GM19193 (cell line): ENCODE results near the gene KCNIP2.

ENCODE experiments used
- POLR2A ChIP-seq: IDR thresholded peaks from 4 replicates; pipeline ENCODE4 v1.6.1; 2011; ENCODE audit not compliant: insufficient read depth, insufficient read length; ENCODE audit errors: extremely low read depth

The KCNIP2 gene

DNA sequence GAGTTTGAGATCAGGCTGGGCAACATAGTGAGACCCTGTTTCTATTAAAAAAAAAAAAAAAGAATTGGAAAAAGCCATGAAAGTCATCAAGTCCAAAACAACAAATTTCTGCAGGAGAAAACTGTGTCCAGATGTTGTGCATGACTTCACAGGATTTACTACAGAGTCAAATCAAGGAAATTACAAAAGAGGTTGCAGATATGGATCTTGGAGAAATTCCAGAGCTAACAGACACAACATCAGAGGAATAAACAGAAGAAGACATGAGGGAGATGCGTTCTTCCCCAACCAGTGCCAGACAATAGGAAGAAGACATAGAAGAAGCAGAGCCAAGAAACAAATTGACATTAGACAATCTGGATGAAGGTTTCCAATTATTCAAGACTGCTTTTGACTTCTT is 24.3 kb upstream of the KCNIP2 start:
- TF ChIP-seq POLR2A: no peak

DNA sequence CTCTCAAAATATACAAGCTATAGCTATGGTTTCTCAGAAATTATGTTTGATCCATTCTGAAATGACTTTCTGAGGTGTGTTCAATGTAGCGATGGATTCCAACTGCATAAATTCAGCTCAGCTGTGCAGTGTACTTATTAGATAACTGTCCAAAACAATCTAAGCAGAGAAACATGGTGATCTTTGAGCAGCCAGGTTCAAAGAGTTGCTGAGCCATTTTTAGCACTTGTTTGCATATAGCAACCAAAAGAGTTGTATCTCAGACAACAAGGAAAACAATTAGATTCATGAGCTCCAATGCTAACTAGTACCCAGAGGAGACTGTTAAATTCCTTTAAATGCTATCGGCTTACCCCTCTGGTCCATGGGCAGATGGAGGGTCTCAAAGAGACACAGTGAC is 15.9 kb upstream of the KCNIP2 start:
- TF ChIP-seq POLR2A: no peak

DNA sequence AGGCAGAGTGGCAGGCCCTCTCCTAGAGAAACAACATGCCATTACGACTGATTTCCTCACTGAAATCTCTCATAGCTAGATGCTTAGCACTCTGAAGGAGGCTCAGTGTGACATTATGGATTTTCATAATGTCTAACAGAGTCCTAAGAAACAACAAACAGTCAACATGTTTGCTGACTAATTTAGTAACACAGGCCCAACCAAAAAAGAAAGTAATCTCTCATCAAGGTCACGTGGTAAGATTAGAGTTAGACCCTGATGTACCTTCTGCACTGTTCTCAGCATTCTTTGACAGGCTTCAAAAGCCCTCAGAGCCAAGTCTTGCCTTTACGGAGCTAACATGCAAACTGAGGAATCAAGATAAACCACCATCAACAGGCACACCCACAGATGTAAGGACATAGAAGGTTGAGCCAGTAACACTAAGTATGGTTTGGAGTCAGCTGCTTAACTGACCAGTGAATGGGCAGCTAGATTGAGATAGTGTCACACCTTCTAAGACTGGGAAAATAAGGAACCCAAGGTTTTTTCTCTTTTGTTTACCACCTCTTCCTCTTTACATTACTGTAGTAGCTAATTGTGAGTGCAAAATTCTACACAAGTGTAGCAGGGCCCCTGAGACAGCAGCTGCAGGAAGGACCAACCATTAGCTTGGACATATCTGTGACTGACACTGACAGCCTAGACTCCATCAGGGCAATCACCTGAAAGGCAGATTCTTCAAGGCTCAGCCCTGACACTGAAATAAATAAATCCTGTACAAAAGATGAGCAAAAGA is 15.3 kb upstream of the KCNIP2 start:
- no peak for TF ChIP-seq POLR2A

DNA sequence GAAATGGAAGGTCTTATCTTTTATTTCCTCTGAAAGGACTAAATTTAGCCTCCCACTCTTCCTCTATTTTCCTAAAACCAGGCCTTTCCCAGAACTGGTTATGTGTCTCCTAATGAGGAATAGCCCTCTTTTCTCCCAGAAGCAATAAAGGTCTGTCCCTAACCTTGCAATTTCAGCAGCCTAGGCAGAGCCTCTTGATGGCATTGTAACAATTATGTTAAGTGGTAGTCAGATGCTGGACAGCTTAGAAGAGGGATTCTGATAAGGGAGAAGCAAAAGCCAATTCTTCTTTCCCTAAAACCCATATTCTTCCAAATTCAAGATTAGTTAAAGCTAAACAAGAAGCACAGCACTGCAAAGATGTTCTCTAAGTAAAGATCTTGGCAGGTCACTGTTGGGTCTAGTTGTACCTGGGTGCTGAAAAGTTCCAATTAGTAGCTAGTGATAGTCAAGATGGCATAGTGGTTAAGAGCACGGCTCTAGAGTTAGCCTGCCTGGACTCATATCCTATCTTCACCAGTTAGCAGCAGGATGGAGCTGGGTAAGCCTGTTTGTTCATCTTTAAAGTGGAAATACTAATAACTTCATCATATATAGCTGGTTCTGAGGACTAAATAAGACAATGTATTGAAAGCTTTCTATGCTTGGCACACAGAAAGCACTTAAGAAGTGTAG is 14.3 kb upstream of the KCNIP2 start:
- no peak for TF ChIP-seq POLR2A

DNA sequence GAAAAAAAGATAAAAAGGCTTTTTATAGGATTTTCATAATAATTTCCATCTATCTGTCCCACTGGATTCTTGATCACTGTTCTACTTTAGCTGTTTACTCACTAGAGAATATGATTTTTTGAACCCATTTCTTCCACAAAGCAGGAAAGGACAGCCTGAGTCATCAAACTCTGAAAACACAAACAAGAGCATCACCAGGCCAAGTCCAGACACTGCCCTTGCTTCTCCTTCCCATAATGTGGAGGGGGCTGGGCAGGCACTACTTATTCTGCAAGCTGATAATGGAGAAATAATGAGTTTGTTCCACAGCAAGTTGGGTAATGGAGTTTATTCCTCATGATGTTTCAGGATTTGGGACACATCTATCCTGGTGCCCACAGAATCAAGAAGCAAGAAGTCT is 13.0 kb upstream of the KCNIP2 start:
- TF ChIP-seq POLR2A: no peak

DNA sequence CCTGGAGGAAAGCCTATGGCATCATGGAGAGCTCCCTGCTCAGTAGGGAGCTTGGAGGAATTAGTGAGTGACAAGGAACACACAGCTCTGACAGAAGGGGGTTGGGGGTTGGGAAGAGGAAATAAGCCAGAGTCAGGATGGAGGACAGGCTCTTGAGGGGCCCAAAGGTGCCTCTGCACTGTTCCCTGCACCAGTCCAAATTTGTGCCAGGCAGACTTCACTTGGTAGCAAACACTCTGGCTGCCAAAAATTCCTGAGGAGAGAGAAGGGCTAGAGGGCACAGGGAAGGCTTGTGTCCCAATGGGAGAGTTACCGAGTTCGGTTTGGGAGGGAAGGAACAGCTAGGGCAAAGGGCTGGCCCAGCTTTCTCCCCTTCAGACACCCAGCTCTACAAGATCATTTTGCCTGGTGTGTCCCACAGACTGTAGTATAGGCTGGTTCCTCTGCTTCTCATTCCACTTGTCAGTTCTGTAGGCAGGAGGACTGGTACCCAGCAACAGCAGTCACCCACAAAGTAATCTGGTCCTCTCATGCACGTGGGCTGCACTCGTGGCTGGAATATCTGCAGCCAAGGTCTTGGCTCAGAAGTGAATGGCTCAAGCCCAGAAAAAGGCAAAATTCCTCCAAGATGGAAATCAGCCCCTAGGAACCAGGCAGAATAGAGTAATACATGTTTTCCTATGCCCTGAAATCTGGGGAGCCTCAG is 8.0 kb upstream of the KCNIP2 start:
- no peak for TF ChIP-seq POLR2A

DNA sequence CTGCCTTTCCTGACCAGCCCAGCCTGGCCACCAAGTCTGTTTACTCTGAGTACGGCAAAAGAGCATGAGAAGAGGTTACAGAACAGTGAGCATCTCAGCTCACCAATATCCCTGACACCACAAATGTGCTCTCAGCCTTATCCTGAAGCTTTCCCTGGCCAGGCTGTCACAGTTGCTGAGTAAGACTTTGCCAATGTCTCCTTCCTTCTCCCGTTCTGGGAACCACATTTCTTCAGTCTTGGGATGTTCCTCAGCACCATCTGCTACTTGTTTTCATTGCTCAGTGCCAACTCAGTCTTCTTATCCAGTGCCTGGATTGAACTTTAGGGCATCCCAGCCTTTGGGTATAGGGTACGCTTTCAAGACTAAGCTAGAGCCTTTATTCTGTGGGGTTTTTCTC is 7.1 kb upstream of the KCNIP2 start:
- TF ChIP-seq POLR2A: no peak

DNA sequence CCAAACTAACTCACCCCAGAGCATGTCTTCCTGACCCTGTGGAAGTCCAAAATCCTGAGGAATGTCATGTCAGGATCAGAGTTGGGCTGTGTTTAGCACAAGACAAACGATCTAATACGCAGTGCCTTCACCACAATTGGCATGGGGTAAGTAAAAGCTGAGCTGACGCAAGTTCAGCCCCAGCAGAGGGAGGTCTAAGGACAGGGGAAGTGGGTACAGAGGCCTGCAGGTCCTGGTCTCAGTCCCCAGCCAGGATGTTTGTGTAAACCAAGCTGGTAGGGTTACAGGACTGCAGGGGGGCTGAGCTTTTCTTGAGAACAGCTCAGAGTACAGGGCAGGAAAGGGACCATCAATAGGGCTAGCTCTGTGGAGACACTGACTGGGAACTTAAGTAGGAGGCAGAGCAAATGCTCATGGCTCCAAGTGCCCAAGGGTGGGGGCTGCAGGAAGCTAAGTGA is 5.3 kb upstream of the KCNIP2 start:
- TF ChIP-seq POLR2A: no peak

DNA sequence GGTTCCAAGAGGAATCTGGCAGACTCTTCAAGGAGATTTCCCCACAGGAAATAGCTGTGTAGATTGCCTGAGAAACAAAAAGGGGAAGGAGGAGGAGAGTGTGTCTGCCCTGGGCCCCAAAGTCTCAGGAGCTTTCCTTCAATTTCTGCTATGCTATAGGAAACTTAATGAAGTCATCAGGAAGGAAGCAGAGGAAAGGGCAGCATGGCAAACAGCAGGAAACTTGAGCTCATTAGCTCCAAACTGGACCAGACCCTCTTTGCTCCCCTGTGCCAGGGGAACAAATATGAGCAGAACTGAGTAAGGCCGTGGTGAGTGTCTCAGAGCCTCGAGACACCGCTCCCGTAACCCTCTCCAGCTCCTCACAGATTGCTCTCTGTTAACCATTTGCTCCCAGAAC is 4.8 kb upstream of the KCNIP2 start:
- no peak for TF ChIP-seq POLR2A

DNA sequence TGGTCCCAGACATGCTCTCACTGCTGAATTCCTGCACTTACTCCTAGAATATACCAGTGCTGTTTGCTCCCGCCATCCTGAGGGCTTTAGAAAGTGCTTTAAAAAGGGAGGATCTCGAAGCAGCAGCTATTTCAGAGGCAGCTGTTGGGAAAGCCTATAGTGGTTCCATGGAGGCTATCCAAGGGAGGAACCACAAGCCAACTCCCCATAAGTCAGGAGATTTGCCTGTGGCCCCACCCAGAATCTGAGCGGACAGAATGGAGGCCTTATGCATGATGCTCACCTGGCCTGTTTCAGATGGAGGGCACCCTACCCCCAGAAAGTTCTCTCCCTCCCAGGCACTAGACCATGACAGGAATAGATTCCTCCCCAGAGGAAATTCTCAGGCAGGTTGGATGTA is 2.3 kb upstream of the KCNIP2 start:
- TF ChIP-seq POLR2A: no peak

DNA sequence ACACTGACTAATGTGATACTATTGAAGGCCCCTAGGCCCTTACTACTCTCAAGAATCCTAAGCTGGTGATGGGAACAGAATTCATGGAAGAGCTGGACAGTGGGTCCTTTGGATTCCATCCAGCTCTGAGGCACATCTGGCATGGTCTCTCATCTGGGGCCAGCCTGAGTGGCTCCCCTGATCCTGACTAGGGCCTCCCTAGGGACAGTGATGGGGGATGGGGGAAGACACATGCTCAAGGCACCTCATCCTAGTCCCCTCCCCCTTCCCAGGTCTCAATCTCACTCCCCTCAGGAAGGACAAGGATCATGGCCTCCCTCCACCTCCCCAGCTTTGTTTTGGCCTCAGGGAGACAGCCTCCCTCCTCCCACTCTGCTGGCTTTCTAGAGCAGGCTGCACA is 1.8 kb downstream of the KCNIP2 start:
- no peak for TF ChIP-seq POLR2A

DNA sequence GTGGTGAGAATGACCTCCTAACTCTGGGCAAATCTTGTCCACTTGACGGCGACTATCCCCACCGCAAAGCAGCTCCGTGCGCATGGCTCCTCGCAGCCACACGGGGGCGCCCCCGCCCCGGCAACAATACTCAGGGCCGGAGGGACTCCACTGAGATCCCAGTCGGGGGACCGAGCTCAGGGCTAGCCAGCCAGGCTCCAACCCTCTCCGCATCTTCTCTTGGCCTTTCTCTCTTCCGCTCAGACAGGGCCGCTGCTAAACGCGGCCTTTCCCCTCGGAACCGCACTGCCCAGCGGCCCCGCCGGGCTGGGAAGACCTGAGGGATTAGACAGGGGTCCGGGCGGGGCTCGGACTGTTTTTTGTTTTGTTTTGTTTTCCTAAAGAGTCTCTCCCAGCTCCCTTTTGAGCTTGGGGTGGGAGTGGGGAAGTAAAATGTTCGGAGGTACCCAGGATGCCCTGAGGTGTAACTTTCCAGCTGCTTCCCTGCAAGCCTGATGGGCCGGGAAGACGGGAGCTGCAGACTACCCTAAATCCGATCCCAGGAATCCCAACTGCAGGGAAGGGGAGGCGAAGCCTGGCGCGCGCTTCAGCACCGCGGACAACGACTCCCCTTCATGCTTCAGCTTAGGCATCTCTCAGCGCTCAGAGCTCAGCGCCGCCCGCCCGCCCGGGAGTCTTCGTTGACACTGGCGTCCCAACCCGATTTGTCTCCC is 2.7 kb downstream of the KCNIP2 start:
- TF ChIP-seq POLR2A: no peak

DNA sequence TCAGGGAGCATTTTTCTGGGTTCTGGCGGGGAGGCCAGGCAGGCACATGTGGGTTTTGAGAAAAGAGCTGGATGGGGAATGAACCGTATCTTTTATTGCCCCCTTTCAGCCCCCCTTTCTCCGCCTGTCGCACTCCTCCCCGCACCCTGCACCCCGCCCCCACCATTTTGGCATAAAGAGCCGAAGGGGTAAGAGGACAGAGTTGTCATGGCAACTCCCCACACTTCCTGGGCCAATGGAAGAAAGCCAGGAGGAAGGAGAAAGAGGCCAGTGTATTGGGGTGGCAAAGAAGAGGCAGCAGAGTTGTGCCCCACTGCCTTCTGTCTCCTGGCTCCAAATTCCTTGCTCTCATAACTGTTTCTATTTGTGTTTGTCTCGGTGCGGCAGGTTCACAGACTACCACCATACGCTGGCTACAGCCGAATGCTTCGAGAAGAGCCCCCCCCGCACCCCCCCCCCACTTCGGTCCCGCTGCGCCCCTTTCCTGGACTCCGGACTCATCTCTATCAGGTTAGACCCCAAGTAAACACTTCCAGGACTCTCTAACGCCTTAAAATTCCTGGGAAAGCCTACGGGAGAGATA is 3.4 kb downstream of the KCNIP2 start:
- TF ChIP-seq POLR2A: peak; percentile 6

DNA sequence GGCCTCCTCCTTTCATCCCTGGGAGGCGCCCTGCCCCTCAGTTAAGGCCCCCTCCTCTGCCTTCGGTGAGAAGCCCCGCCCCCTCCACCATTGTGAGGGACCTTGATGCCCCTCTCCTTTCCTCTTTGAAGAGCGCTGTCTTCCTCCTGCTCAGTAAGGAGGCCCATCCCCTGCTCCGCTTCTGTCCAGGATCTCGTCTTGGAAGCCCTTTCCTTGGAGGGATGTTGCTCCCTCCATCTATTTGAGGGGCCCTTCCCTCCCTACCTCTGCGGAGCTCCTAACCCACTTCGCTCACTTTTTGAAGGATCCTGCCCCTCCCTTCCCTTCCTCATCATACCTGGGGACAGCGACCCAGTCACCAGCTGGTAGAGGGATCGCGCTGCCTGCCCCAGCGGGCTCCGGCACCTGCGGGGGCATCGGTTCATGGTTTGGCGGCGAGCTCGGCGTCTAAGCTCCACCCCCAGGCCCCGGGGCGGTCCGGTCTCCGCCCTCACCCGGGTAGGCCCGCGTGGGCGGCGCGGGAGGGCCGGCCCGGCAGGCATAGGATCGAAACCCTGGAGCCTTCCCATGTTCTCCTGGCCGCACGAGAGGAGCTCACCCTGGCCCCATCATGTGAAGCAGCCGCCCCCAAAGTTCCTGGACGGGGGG is 4.1 kb downstream of the KCNIP2 start:
- peak; percentile 22 for TF ChIP-seq POLR2A
